H1 (cell line): ENCODE measurements around the gene RHBDF1. TPM values are rescaled to one million over a fixed set of nuclear protein-coding genes. Genes with fewer than 3 reads are reported as not detected.
A peak's percentile ranks its signal among the peaks of the same experiment; 100 is the strongest.

Source experiments
- CTCF ChIA-PET: fragments of 300-600 bp; sonication (Branson Sonifier 250); formaldehyde crosslinking; loops from one replicate; lab custom pipeline; 2021; ENCODE audit not compliant: partially characterized antibody; lab: Charles Lee
- POLR2A ChIA-PET: fragments of 300-600 bp; sonication (Branson Sonifier 250); formaldehyde crosslinking; loops from one replicate; lab custom pipeline; 2021; ENCODE audit warnings: inconsistent platforms; ENCODE audit not compliant: partially characterized antibody; lab: Charles Lee
- DNase-seq, 2 experiments: peaks; one replicate each; pipeline versions ENCODE4 v3.0.0 to v3.0.0-alpha.2; 2010 to 2022; ENCODE audit warnings: low spot score in 2 of 2, low read depth in 1 of 2, mixed read lengths in 1 of 2
- FAIRE-seq: peaks from 2 replicates; lab custom pipeline; 2011; peaks lifted over from hg19 to GRCh38; lab: Jason Lieb, UNC
- H2AFZ ChIP-seq: 2 replicates; pipeline ENCODE4 v1.8.1; 2012; ENCODE audit warnings: low read length, inconsistent platforms
- H2AK5ac ChIP-seq: 2 replicates; pipeline ENCODE4 v1.6.1; 2013; ENCODE audit warnings: low read depth, low read length
- H2BK120ac ChIP-seq: replicated peaks from 2 replicates; pipeline ENCODE3; 2013; ENCODE audit warnings: low read depth, low read length, inconsistent platforms
- H2BK12ac ChIP-seq: 2 replicates; pipeline ENCODE4 v1.6.1; 2013; ENCODE audit warnings: low read depth, low read length
- H2BK15ac ChIP-seq: 2 replicates; pipeline ENCODE4 v1.6.1; 2013; ENCODE audit warnings: low read length
- H2BK20ac ChIP-seq: 2 replicates; pipeline ENCODE4 v1.6.1; 2013; ENCODE audit warnings: low read length
- H2BK5ac ChIP-seq: 2 replicates; pipeline ENCODE4 v1.6.1; 2013; ENCODE audit warnings: low read depth, low read length
- H3K14ac ChIP-seq: 2 replicates; pipeline ENCODE4 v1.6.1; 2013; ENCODE audit warnings: inconsistent platforms; ENCODE audit not compliant: insufficient read length
- H3K18ac ChIP-seq: 2 replicates; pipeline ENCODE4 v1.6.1; 2013; ENCODE audit warnings: low read length; ENCODE audit errors: extremely low read depth
- H3K23ac ChIP-seq: 2 replicates; pipeline ENCODE4 v1.6.1; 2013; ENCODE audit warnings: inconsistent platforms; ENCODE audit not compliant: insufficient read length
- H3K23me2 ChIP-seq: 2 replicates; pipeline ENCODE4 v1.6.1; 2013; ENCODE audit warnings: low read depth, low read length
- H3K27ac ChIP-seq: 2 replicates; pipeline ENCODE4 v1.6.1; 2011; ENCODE audit warnings: low read depth, low read length, inconsistent platforms
- H3K27me3 ChIP-seq, 4 experiments: replicated peaks in 1 of 4; 1 replicate in 1 of 4; 2 replicates in 3 of 4; pipeline versions ENCODE4 v1.6.1 to v1.8.1; 2011 to 2013; ENCODE audit warnings: low read length in 3 of 4, mild to moderate bottlenecking in 3 of 4, inconsistent platforms in 2 of 4, mixed read lengths in 2 of 4, moderate library complexity in 1 of 4; ENCODE audit not compliant: control insufficient read depth in 3 of 4, insufficient read depth in 3 of 4; ENCODE audit errors: extremely low read depth in 1 of 4
- H3K36me3 ChIP-seq, 4 experiments: 2 replicates each; pipeline versions ENCODE4 v1.6.1 to v1.8.1; 2011 to 2013; ENCODE audit warnings: mild to moderate bottlenecking in 4 of 4, low read length in 3 of 4, moderate library complexity in 2 of 4, control low read depth in 1 of 4, inconsistent platforms in 1 of 4; ENCODE audit not compliant: insufficient read depth in 4 of 4, control insufficient read depth in 2 of 4
- H3K4ac ChIP-seq: replicated peaks from 2 replicates; pipeline ENCODE3; 2013; ENCODE audit warnings: low read length, low read depth, mixed read lengths, inconsistent platforms; ENCODE audit not compliant: insufficient read length
- H3K4me1 ChIP-seq, 4 experiments: replicated peaks in 1 of 4; 1 replicate in 1 of 4; 2 replicates in 3 of 4; pipeline versions ENCODE4 v1.6.1 to v1.8.1; 2011 to 2013; ENCODE audit warnings: low read length in 3 of 4, inconsistent platforms in 2 of 4, mixed read lengths in 1 of 4; ENCODE audit not compliant: insufficient read depth in 4 of 4, control insufficient read depth in 3 of 4
- H3K4me2 ChIP-seq, 2 experiments: 2 replicates each; pipeline versions ENCODE4 v1.6.1 to v1.8.1; 2011 to 2013; ENCODE audit warnings: low read depth in 2 of 2, low read length in 2 of 2, control low read depth in 1 of 2, inconsistent platforms in 1 of 2, mild to moderate bottlenecking in 1 of 2; ENCODE audit not compliant: insufficient read depth in 1 of 2
- H3K4me3 ChIP-seq, 4 experiments: fragments of 200-600, 300-600 bp in 1 of 4; sonication (generic), shearing (Covaris generic), sonication (Bioruptor Twin) in 1 of 4; 2 replicates each; pipeline versions ENCODE4 v1.5.1 to v1.8.1; 2011 to 2016; ENCODE audit warnings: low read length in 4 of 4, low read depth in 3 of 4, control low read depth in 2 of 4, inconsistent platforms in 2 of 4, mild to moderate bottlenecking in 2 of 4, mixed read lengths in 1 of 4, moderate library complexity in 1 of 4; ENCODE audit not compliant: insufficient read depth in 2 of 4; ENCODE audit errors: extremely low read depth in 1 of 4
- H3K56ac ChIP-seq: replicated peaks from 2 replicates; pipeline ENCODE3; 2013; ENCODE audit warnings: low read depth, mild to moderate bottlenecking, mixed read lengths, low read length, inconsistent platforms; ENCODE audit not compliant: insufficient read length
- H3K79me1 ChIP-seq: 2 replicates; pipeline ENCODE4 v1.6.1; 2013; ENCODE audit warnings: low read depth, low read length, control low read depth
- H3K79me2 ChIP-seq, 2 experiments: 2 replicates each; pipeline versions ENCODE4 v1.6.1 to v1.8.1; 2012 to 2013; ENCODE audit warnings: low read length in 2 of 2, mild to moderate bottlenecking in 2 of 2, inconsistent platforms in 1 of 2; ENCODE audit not compliant: insufficient read depth in 2 of 2, control insufficient read depth in 1 of 2
- H3K9ac ChIP-seq, 4 experiments: replicated peaks in 1 of 4; 1 replicate in 1 of 4; 2 replicates in 3 of 4; pipeline versions ENCODE4 v1.6.1 to v1.8.1; 2011 to 2013; ENCODE audit warnings: low read depth in 3 of 4, low read length in 3 of 4, control low read depth in 2 of 4, mild to moderate bottlenecking in 2 of 4, moderate library complexity in 2 of 4, inconsistent platforms in 1 of 4; ENCODE audit errors: extremely low read depth in 1 of 4
- H3K9me3 ChIP-seq, 2 experiments: 2 replicates each; pipeline versions ENCODE4 v1.6.1 to v1.8.1; 2012 to 2013; ENCODE audit warnings: mild to moderate bottlenecking in 2 of 2, moderate library complexity in 2 of 2, control low read depth in 1 of 2, inconsistent platforms in 1 of 2, low read depth in 1 of 2, low read length in 1 of 2, mixed read lengths in 1 of 2; ENCODE audit not compliant: insufficient read depth in 2 of 2
- H4K20me1 ChIP-seq, 2 experiments: replicated peaks in 1 of 2; 2 replicates each; pipeline versions ENCODE3 to v1.8.1; 2011 to 2013; ENCODE audit warnings: inconsistent platforms in 2 of 2, low read length in 2 of 2, mild to moderate bottlenecking in 1 of 2; ENCODE audit not compliant: insufficient read depth in 2 of 2, control insufficient read depth in 1 of 2
- H4K5ac ChIP-seq: 2 replicates; pipeline ENCODE4 v1.6.1; 2013; ENCODE audit warnings: low read length, low read depth, mixed read lengths, inconsistent platforms; ENCODE audit not compliant: insufficient read length
- H4K8ac ChIP-seq: 2 replicates; pipeline ENCODE4 v1.8.0; 2013; ENCODE audit warnings: mild to moderate bottlenecking, moderate library complexity, low read length, inconsistent platforms; ENCODE audit not compliant: insufficient read depth; ENCODE audit errors: extremely low read depth
- H4K91ac ChIP-seq: replicated peaks from 2 replicates; pipeline ENCODE3; 2013; ENCODE audit warnings: low read length, mixed read lengths, inconsistent platforms; ENCODE audit not compliant: insufficient read length
- CBX5 ChIP-seq: fragments of 300-800, 300-1000 bp; sonication (generic); IDR thresholded peaks from 2 replicates; pipeline ENCODE4 v1.7.1; 2016; ENCODE audit warnings: antibody characterized with exemption, low read length, low read depth
- POLR2A ChIP-seq, 2 experiments: IDR thresholded peaks; 1 replicate in 1 of 2; 2 replicates in 1 of 2; pipeline ENCODE4 v1.6.1; 2011; ENCODE audit warnings: low read depth in 2 of 2, low read length in 2 of 2, mild to moderate bottlenecking in 2 of 2; ENCODE audit errors: control extremely low read depth in 1 of 2
- WGBS, 2 experiments: shearing (Covaris generic) in 1 of 2; methylation state at CpG; one replicate each; pipeline versions ENCODE4 v1.1.6 to v1.1.7; 2013 to 2015; ENCODE audit warnings: low lambda C conversion rate in 2 of 2, mixed read lengths in 2 of 2, inconsistent platforms in 1 of 2, low coverage in 1 of 2, missing lambda C conversion rate in 1 of 2; ENCODE audit not compliant: insufficient replicate concordance in 2 of 2, insufficient coverage in 1 of 2, insufficient read length in 1 of 2; ENCODE audit errors: extremely low coverage in 1 of 2, missing lambda C conversion rate in 1 of 2; 5-methylcytosine and 5-hydroxymethylcytosine counted together
- polyA plus RNA-seq, 7 experiments: library from polyadenylated mRNA; depleted of rRNA in 3 of 7; stranded (reverse) in 5 of 7; unstranded in 2 of 7; fragments of >200 nt in 5 of 7; fragments of 200-250 nt in 2 of 7; gene quantifications; 1 replicate in 5 of 7; 2 replicates in 1 of 7; 4 replicates in 1 of 7; pipeline versions ENCODE4 v1.2.1 to v1.2.3, GENCODE V29; 2011 to 2013; ENCODE audit warnings: missing spikeins in 2 of 7, mixed read lengths in 2 of 7
- total RNA-seq: library from RNA; stranded (reverse); fragmentation: NEBNext Ultra II Directional; extraction: Animal tissue kit (Norgen Biotek cat#: 25700); gene quantifications from 2 replicates; pipeline ENCODE4 v1.2.1, GENCODE V29; 2021

The RHBDF1 gene
- total and polyA plus RNA-seq, 2 of the 8 experiments (the other 6 are each of a cell fraction or from before 2014, with no cell fraction given): 37.4 to 51.6 TPM

GRCh38 chr16:58491-59439 is 13.7 kb downstream of the RHBDF1 start:
- Histone ChIP-seq H4K8ac (no peak overlapping the region), H3K9me3 (no peaks in the 10 kb centered on the region), H3K23ac (no peak overlapping the region), H3K4me2 (no peak overlapping the region), H2BK15ac (no peak overlapping the region), H3K27me3 (no peaks in the 10 kb centered on the region), H3K23me2 (peaks cover 3% of the 10 kb centered on the region; the same call in 1 of the 2 replicates), H2AK5ac (no peak overlapping the region), H2AFZ (no peak overlapping the region), H3K4me3 (no peak overlapping the region), H2BK20ac (no peak overlapping the region), H3K56ac (no peak overlapping the region), H3K9ac (no peak overlapping the region), H3K79me2 (no peaks in the 10 kb centered on the region; a peak in 1 of 4 replicates), H4K20me1 (peaks cover 2 to 12% of the 10 kb centered on the region in 2 experiments), H2BK5ac (no peak overlapping the region), H3K14ac (no peak overlapping the region), H3K18ac (no peak overlapping the region), H2BK12ac (no peak overlapping the region), H2BK120ac (no peak overlapping the region), H4K91ac (no peak overlapping the region), H3K4ac (no peak overlapping the region), H3K36me3 (peaks cover 22 to 50% (median 41%) of the 10 kb centered on the region in 4 experiments), H4K5ac (no peak overlapping the region), H3K27ac (no peak overlapping the region), H3K79me1 (no peaks in the 10 kb centered on the region; the same call in 1 of the 2 replicates), H3K4me1 (no peaks in the 10 kb centered on the region)
- CTCF ChIA-PET: interaction anchor here (0.6 to 21.2 kb wide), 4 partner anchors 7 to 328 kb away, joined by 3 to 856 read pairs (median 4); partner anchors contain the start of gene MPG
- POLR2A ChIA-PET: interaction anchor here (1.7 to 2.3 kb wide), 3 partner anchors 10 to 46 kb away, joined by 4 to 14 read pairs (median 5); no protein-coding TSS in a partner anchor
- FAIRE-seq (no peak), DNase-seq (no peak)
- no peak for TF ChIP-seq CBX5
- peak in 1 of 2 experiments; percentile 26; a peak in 2 of 3 replicates for TF ChIP-seq POLR2A (IDR thresholded peaks at IDR 0.05; ENCODE audit: control extremely low read depth in 1 of 2, low read depth in 2 of 2, low read length in 2 of 2)
- 92% methylated on average over 28 of the region's 29 CpGs; no CpG with 5 or more reads in 1 of the 2 experiments for WGBS, 2 experiments
